B cell (primary cell): ENCODE data around the gene GPR15. TPM values are rescaled to one million over a fixed set of nuclear protein-coding genes. Genes with fewer than 3 reads are reported as not detected.

Experiments used
- ATAC-seq: fragments of 200-7000 bp; cut with Tn5 transposase; one replicate; pipeline ENCODE4 v1.10.0; 2021; ENCODE audit warnings: low read depth, mild to moderate bottlenecking, moderate number of reproducible peaks, moderate library complexity
- CTCF ChIA-PET: fragments of 350-600 bp; sonication (Branson Sonifier 250); formaldehyde crosslinking; loops from one replicate; lab custom pipeline; 2021; ENCODE audit warnings: antibody characterized with exemption, inconsistent platforms; lab: Charles Lee
- POLR2A ChIA-PET: fragments of 350-600 bp; sonication (Branson Sonifier 250); formaldehyde crosslinking; loops from one replicate; lab custom pipeline; 2021; ENCODE audit warnings: antibody characterized with exemption; lab: Charles Lee
- DNase-seq: peaks from one replicate; pipeline ENCODE4 v3.0.0; 2013
- H2AFZ ChIP-seq: 2 replicates; pipeline ENCODE4 v1.6.1; 2012; ENCODE audit warnings: mild to moderate bottlenecking, low read depth, low read length; ENCODE audit not compliant: insufficient read depth, poor library complexity, severe bottlenecking
- H3K27ac ChIP-seq, 2 donors: 1 replicate in 1 of 2; 2 replicates in 1 of 2; pipeline ENCODE4 v1.5.1; 2012 to 2013; ENCODE audit warnings: low read length in 2 of 2, mild to moderate bottlenecking in 2 of 2, moderate library complexity in 1 of 2
- H3K27me3 ChIP-seq, 4 experiments: fragments of 200-600 bp in 1 of 4; sonication (generic) in 1 of 4; replicated peaks in 1 of 4; 1 replicate in 2 of 4; 2 replicates in 2 of 4; pipeline versions ENCODE4 v1.6.1 to v1.7.0; 2013 to 2016; ENCODE audit warnings: low read length in 3 of 4, mild to moderate bottlenecking in 2 of 4, mixed read lengths in 1 of 4, moderate library complexity in 1 of 4; ENCODE audit not compliant: insufficient read depth in 4 of 4, control insufficient read depth in 3 of 4; ENCODE audit errors: control extremely low read depth in 1 of 4
- H3K36me3 ChIP-seq, 2 experiments: replicated peaks in 1 of 2; 1 replicate in 1 of 2; 2 replicates in 1 of 2; pipeline versions ENCODE4 v1.6.1 to v1.7.1; 2013; ENCODE audit warnings: low read length in 1 of 2; ENCODE audit not compliant: insufficient read depth in 2 of 2, control insufficient read depth in 1 of 2; ENCODE audit errors: control extremely low read depth in 1 of 2, extremely low read depth in 1 of 2
- H3K4me1 ChIP-seq, 2 donors: fragments of 200-600 bp in 1 of 2; sonication (generic) in 1 of 2; 1 replicate in 1 of 2; 2 replicates in 1 of 2; pipeline versions ENCODE4 v1.5.1 to v1.6.1; 2013 to 2017; ENCODE audit warnings: low read length in 2 of 2; ENCODE audit not compliant: control insufficient read depth in 2 of 2, insufficient read depth in 2 of 2
- H3K4me2 ChIP-seq: replicated peaks from 2 replicates; pipeline ENCODE3; 2012; ENCODE audit warnings: mild to moderate bottlenecking, low read depth, low read length; ENCODE audit not compliant: poor library complexity, severe bottlenecking
- H3K4me3 ChIP-seq, 5 experiments: fragments of 200-600 bp in 1 of 5; sonication (generic) in 1 of 5; 1 replicate in 3 of 5; 2 replicates in 2 of 5; pipeline versions ENCODE4 v1.5.1 to v1.7.0; 2011 to 2016; ENCODE audit warnings: low read length in 4 of 5, mild to moderate bottlenecking in 4 of 5, low read depth in 2 of 5, control low read depth in 1 of 5, moderate library complexity in 1 of 5; ENCODE audit not compliant: insufficient read depth in 1 of 5; ENCODE audit errors: control extremely low read depth in 1 of 5, extremely low read depth in 1 of 5
- H3K79me2 ChIP-seq: fragments of 200-600 bp; sonication (generic); one replicate; pipeline ENCODE4 v1.6.0; 2016; ENCODE audit warnings: low read length; ENCODE audit not compliant: control insufficient read depth, insufficient read depth
- H3K9ac ChIP-seq: fragments of 200-600 bp; sonication (generic); 2 replicates; pipeline ENCODE4 v1.6.1; 2017; ENCODE audit warnings: mild to moderate bottlenecking, low read length, moderate library complexity
- H3K9me3 ChIP-seq, 3 donors: one replicate each; pipeline versions ENCODE4 v1.6.1 to v1.7.1; 2013; ENCODE audit warnings: low read length in 2 of 3; ENCODE audit not compliant: control insufficient read depth in 2 of 3, insufficient read depth in 1 of 3; ENCODE audit errors: control extremely low read depth in 1 of 3
- H4K20me1 ChIP-seq: 2 replicates; pipeline ENCODE4 v1.6.0; 2012; ENCODE audit warnings: mild to moderate bottlenecking, low read length; ENCODE audit not compliant: insufficient read depth, control insufficient read depth, poor library complexity, severe bottlenecking
- H3K27ac Mint-ChIP-seq: one replicate; pipeline ENCODE4 v1.8.0; 2021; ENCODE audit warnings: mixed read lengths
- H3K27me3 Mint-ChIP-seq: one replicate; pipeline ENCODE4 v1.8.0; 2021; ENCODE audit warnings: mixed read lengths
- H3K4me1 Mint-ChIP-seq: one replicate; pipeline ENCODE4 v1.8.0; 2021; ENCODE audit warnings: mixed read lengths
- H3K4me3 Mint-ChIP-seq: one replicate; pipeline ENCODE4 v1.8.0; 2021; ENCODE audit warnings: mixed read lengths
- H3K9me3 Mint-ChIP-seq: one replicate; pipeline ENCODE4 v1.8.0; 2022; ENCODE audit warnings: mixed read lengths; ENCODE audit not compliant: insufficient read depth
- CTCF ChIP-seq: fragments of 200-600 bp; IDR thresholded peaks from one replicate; pipeline ENCODE4 v1.8.0; 2022; ENCODE audit warnings: antibody characterized with exemption, mild to moderate bottlenecking
- EZH2 ChIP-seq: IDR thresholded peaks from 2 replicates; pipeline ENCODE4 v1.6.1; 2012; ENCODE audit warnings: borderline replicate concordance, low read depth, mild to moderate bottlenecking, moderate library complexity, low read length; ENCODE audit not compliant: insufficient read depth, poor library complexity, severe bottlenecking
- WGBS: methylation state at CpG from one replicate; pipeline ENCODE4 v1.1.5; 2013; ENCODE audit warnings: missing lambda C conversion rate; ENCODE audit not compliant: insufficient coverage; 5-methylcytosine and 5-hydroxymethylcytosine counted together
- intact Hi-C: fragments of 100-400 bp; cut with micrococcal nuclease; formaldehyde crosslinking; loops from one replicate; pipeline ENCODE4 v1.10.0; 2022
- polyA plus RNA-seq: library from polyadenylated mRNA; depleted of rRNA; stranded (reverse); fragments of >200 nt; gene quantifications from 2 replicates; pipeline ENCODE4 v1.2.3, GENCODE V29; 2012
- total RNA-seq, 2 donors: library from RNA; stranded (reverse); fragments of 120-200 nt in 1 of 2; gene quantifications; 1 replicate in 1 of 2; 2 replicates in 1 of 2; pipeline versions ENCODE4 v1.2.3 to v1.2.4, GENCODE V29; 2013 to 2022

Gene GPR15
- total and polyA plus RNA-seq, 2 donors (not counting 1 experiment from before 2014, with no cell fraction given), result 6.4 to 6.5 TPM

GRCh38 chr3:98500019-98500418 is 31.8 kb upstream of the GPR15 start:
- Histone ChIP-seq H3K9me3 (no peaks in the 10 kb centered on the region), H3K9ac (no peak overlapping the region), H3K27ac (no peak overlapping the region), H2AFZ (no peak overlapping the region), H4K20me1 (no peaks in the 10 kb centered on the region), H3K36me3 (no peaks in the 10 kb centered on the region), H3K4me1 (no peaks in the 10 kb centered on the region), H3K4me3 (no peak overlapping the region), H3K4me2 (no peak overlapping the region), H3K27me3 (no peaks in the 10 kb centered on the region), H3K79me2 (no peaks in the 10 kb centered on the region)
- POLR2A ChIA-PET, result no interaction called here
- no peak for DNase-seq
- Mint-ChIP-seq H3K27me3 (peaks cover under 1% of the 10 kb centered on the region), H3K4me3 (no peak overlapping the region), H3K9me3 (no peaks in the 10 kb centered on the region), H3K4me1 (no peaks in the 10 kb centered on the region), H3K27ac (no peak overlapping the region)
- no peak for ATAC-seq
- CTCF ChIA-PET, result no interaction called here
- WGBS, result 86% methylated on average over 1 of the region's 4 CpGs
- TF ChIP-seq CTCF (no peak), EZH2 (no peak)
- intact Hi-C loops, result no loop called here

- H3K27ac ChIP-seq, result no peak overlapping the region
- Mint-ChIP-seq H3K9me3 (no peaks in the 10 kb centered on the region), H3K4me1 (no peaks in the 10 kb centered on the region), H3K27me3 (no peaks in the 10 kb centered on the region), H3K4me3 (no peak overlapping the region), H3K27ac (no peak overlapping the region)
- no peaks in the 10 kb centered on the region for H3K36me3 ChIP-seq
- no peak overlapping the region for H3K4me2 ChIP-seq
- H3K79me2 ChIP-seq, result no peaks in the 10 kb centered on the region
- CTCF ChIA-PET, result no interaction called here
- TF ChIP-seq EZH2 (no peak), CTCF (no peak)
- no peak overlapping the region for H3K9ac ChIP-seq
- no peaks in the 10 kb centered on the region for H3K27me3 ChIP-seq
- ATAC-seq (no peak), DNase-seq (no peak)
- no peaks in the 10 kb centered on the region for H4K20me1 ChIP-seq
- intact Hi-C loops, result no loop called here
- H3K4me3 ChIP-seq, result no peak overlapping the region
- no peak overlapping the region for H2AFZ ChIP-seq
- WGBS, result no CpG with 5 or more reads among the region's 4 CpGs
- H3K9me3 ChIP-seq, result no peaks in the 10 kb centered on the region
- no peaks in the 10 kb centered on the region for H3K4me1 ChIP-seq
- POLR2A ChIA-PET, result no interaction called here
These were observed 30.5 kb upstream of the GPR15 start for GRCh38 chr3:98501270-98501669.
